Measurements from ENCODE around the gene SPHK2.
A peak's percentile ranks its signal among the peaks of the same experiment; 100 is the strongest.
"Not testable (repeated sequence)": the region's sequence is repeated elsewhere in the genome, so short reads cannot be mapped to it uniquely, and the experiment has no call there.

The SPHK2 gene

GRCh38 chr19:48624067-48624594 lies 4.8 kb downstream of the SPHK2 start:
- FAIRE-seq (no peak), DNase-seq (ENCODE audit: insufficient read length, low spot score) (peak; percentile 82)
- TF ChIP-seq POLR2A (IDR thresholded peaks at IDR 0.05; ENCODE audit: low read depth, low read length) = no peak

GRCh38 chr19:48624791-48625723 lies 5.8 kb downstream of the SPHK2 start:
- DNase-seq (ENCODE audit: insufficient read length, low spot score) = no peak

GRCh38 chr19:48625891-48626327 lies 6.6 kb downstream of the SPHK2 start:
- FAIRE-seq = no peak
- TF ChIP-seq POLR2A (IDR thresholded peaks at IDR 0.05; ENCODE audit: low read depth, low read length) = no peak
- DNase-seq (ENCODE audit: insufficient read length, low spot score) = no peak

More at GRCh38 chr19:48624791-48625723, 5.8 kb downstream of the SPHK2 start:
- no peak for FAIRE-seq
- no peak for TF ChIP-seq POLR2A (IDR thresholded peaks at IDR 0.05; ENCODE audit: low read depth, low read length)

- FAIRE-seq = no peak
- no peak for TF ChIP-seq POLR2A (IDR thresholded peaks at IDR 0.05; ENCODE audit: low read depth, low read length)
- DNase-seq (ENCODE audit: insufficient read length, low spot score) = no peak
These were observed 8.0 kb downstream of the SPHK2 start for GRCh38 chr19:48627201-48627864.

- no peak for TF ChIP-seq POLR2A (IDR thresholded peaks at IDR 0.05; ENCODE audit: low read depth, low read length)
- no peak for FAIRE-seq
- DNase-seq (ENCODE audit: insufficient read length, low spot score) = no peak
These were observed 8.6 kb downstream of the SPHK2 start for GRCh38 chr19:48627865-48628314.

GRCh38 chr19:48628486-48629296 lies 9.4 kb downstream of the SPHK2 start:
- TF ChIP-seq POLR2A (IDR thresholded peaks at IDR 0.05; ENCODE audit: low read depth, low read length) = no peak
- FAIRE-seq = no peak
- DNase-seq (ENCODE audit: insufficient read length, low spot score) = no peak

- FAIRE-seq = no peak
- DNase-seq (ENCODE audit: insufficient read length, low spot score) = no peak
- no peak for TF ChIP-seq POLR2A (IDR thresholded peaks at IDR 0.05; ENCODE audit: low read depth, low read length)
These were observed 9.9 kb downstream of the SPHK2 start for GRCh38 chr19:48629297-48629598.

GRCh38 chr19:48629599-48630295 lies 10.4 kb downstream of the SPHK2 start:
- no peak for TF ChIP-seq POLR2A (IDR thresholded peaks at IDR 0.05; ENCODE audit: low read depth, low read length)
- DNase-seq (ENCODE audit: insufficient read length, low spot score) (no peak), FAIRE-seq (no peak)

- DNase-seq (ENCODE audit: insufficient read length, low spot score) (no peak), FAIRE-seq (no peak)
- no peak for TF ChIP-seq POLR2A (IDR thresholded peaks at IDR 0.05; ENCODE audit: low read depth, low read length)
These were observed 11.2 kb downstream of the SPHK2 start for GRCh38 chr19:48630296-48631063.

- FAIRE-seq = no peak
These were observed 11.9 kb downstream of the SPHK2 start for GRCh38 chr19:48631225-48631624.

GRCh38 chr19:48632286-48632685 lies 13.0 kb downstream of the SPHK2 start:
- FAIRE-seq = not testable (repeated sequence)

More at GRCh38 chr19:48631225-48631624, 11.9 kb downstream of the SPHK2 start:
- no peak for DNase-seq (ENCODE audit: insufficient read length, low spot score)
- no peak for TF ChIP-seq POLR2A (IDR thresholded peaks at IDR 0.05; ENCODE audit: low read depth, low read length)

GRCh38 chr19:48632692-48633147 lies 13.4 kb downstream of the SPHK2 start:
- FAIRE-seq (no peak), DNase-seq (ENCODE audit: insufficient read length, low spot score) (no peak)
- no peak for TF ChIP-seq POLR2A (IDR thresholded peaks at IDR 0.05; ENCODE audit: low read depth, low read length)

More at GRCh38 chr19:48632286-48632685, 13.0 kb downstream of the SPHK2 start:
- not testable (repeated sequence) for DNase-seq (ENCODE audit: insufficient read length, low spot score)
